Transverse colon (tissue), 3 donors: ENCODE measurements around the gene AHCTF1.

Source experiments
- CTCF ChIP-seq, 5 experiments: fragments of 200-600 bp in 3 of 5; fragments of 450-650 bp in 2 of 5; sonication (generic) in 3 of 5; IDR thresholded peaks; 1 replicate in 2 of 5; 2 replicates in 3 of 5; pipeline ENCODE4 v1.5.1; 2016 to 2017; ENCODE audit warnings: antibody characterized with exemption in 5 of 5, inconsistent platforms in 3 of 5, mild to moderate bottlenecking in 2 of 5, moderate library complexity in 1 of 5
- EP300 ChIP-seq: sonication (generic); formaldehyde crosslinking; IDR thresholded peaks from one replicate; pipeline ENCODE4 v1.6.1; 2017; ENCODE audit warnings: antibody characterized with exemption, low read depth
- POLR2A ChIP-seq: fragments of 450-650 bp; IDR thresholded peaks from one replicate; pipeline ENCODE4 v1.6.1; 2016; ENCODE audit warnings: antibody characterized with exemption, mild to moderate bottlenecking, moderate library complexity

- TF ChIP-seq EP300 (no peak), CTCF (IDR thresholded peaks at IDR 0.05) (no peak), POLR2A (no peak)
Observed at GRCh38 chr1:246969621-246970020, 37.9 kb upstream of the AHCTF1 start.
